ENCODE data around the gene SNRNP200.

DNA sequence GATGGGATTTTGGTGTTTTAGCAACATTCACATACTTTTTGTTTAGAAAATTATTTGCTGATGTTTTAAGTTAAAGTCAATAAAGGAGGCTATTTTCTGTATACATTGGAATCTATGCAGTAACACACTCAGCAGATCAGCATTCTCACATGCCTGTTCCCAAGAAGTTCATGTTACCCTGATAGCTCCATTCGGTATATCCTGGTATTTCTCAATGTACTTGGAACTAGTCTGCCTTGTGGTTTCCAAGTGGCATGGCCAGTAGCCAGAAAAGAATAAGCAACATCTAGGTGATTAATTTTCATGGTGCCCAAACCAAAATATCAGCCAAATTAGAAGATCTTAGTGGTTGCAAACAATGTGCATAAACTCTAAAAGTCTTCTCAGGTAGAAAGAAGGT, 25.1 kb upstream of the SNRNP200 start:
- TF ChIP-seq EZH2 (IDR thresholded peaks at IDR 0.05; ENCODE audit: low read length): no peak
- TF ChIP-seq, protein P1, sequence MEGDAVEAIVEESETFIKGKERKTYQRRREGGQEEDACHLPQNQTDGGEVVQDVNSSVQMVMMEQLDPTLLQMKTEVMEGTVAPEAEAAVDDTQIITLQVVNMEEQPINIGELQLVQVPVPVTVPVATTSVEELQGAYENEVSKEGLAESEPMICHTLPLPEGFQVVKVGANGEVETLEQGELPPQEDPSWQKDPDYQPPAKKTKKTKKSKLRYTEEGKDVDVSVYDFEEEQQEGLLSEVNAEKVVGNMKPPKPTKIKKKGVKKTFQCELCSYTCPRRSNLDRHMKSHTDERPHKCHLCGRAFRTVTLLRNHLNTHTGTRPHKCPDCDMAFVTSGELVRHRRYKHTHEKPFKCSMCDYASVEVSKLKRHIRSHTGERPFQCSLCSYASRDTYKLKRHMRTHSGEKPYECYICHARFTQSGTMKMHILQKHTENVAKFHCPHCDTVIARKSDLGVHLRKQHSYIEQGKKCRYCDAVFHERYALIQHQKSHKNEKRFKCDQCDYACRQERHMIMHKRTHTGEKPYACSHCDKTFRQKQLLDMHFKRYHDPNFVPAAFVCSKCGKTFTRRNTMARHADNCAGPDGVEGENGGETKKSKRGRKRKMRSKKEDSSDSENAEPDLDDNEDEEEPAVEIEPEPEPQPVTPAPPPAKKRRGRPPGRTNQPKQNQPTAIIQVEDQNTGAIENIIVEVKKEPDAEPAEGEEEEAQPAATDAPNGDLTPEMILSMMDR (optimal IDR thresholded peaks at IDR 0.05 in 1 of 3, IDR thresholded peaks at IDR 0.05 in 1 of 3, conservative IDR thresholded peaks at IDR 0.05 in 1 of 3; ENCODE audit: extremely low read depth in 1 of 3, insufficient read depth in 2 of 3, low read length in 3 of 3): no peak
